Mucosa of stomach (tissue), 1 donor: ENCODE results near the gene HGFAC.

Experiments used
- H3K27me3 ChIP-seq: one replicate; pipeline ENCODE4 v1.7.0; 2013; ENCODE audit warnings: mild to moderate bottlenecking, low read length; ENCODE audit not compliant: control insufficient read depth, insufficient read depth
- H3K36me3 ChIP-seq: one replicate; pipeline ENCODE4 v1.7.0; 2013; ENCODE audit warnings: low read length; ENCODE audit not compliant: control insufficient read depth, insufficient read depth
- H3K4me1 ChIP-seq: one replicate; pipeline ENCODE4 v1.7.0; 2013; ENCODE audit warnings: mild to moderate bottlenecking, low read length; ENCODE audit not compliant: control insufficient read depth, insufficient read depth
- H3K4me3 ChIP-seq: one replicate; pipeline ENCODE4 v1.7.0; 2013; ENCODE audit warnings: low read length
- H3K9ac ChIP-seq: one replicate; pipeline ENCODE4 v1.7.0; 2013; ENCODE audit warnings: mild to moderate bottlenecking, low read length, moderate library complexity
- H3K9me3 ChIP-seq: one replicate; pipeline ENCODE4 v1.7.0; 2013; ENCODE audit warnings: mild to moderate bottlenecking, low read length, moderate library complexity; ENCODE audit not compliant: control insufficient read depth
- donor health status: Pancreatic carcinoma.

HGFAC gene

GRCh38 chr4:3496021-3496420 is 54.3 kb downstream of the HGFAC start:
- Histone ChIP-seq H3K4me3 (no peak overlapping the region), H3K9me3 (no peaks in the 10 kb centered on the region), H3K9ac (no peak overlapping the region), H3K36me3 (no peaks in the 10 kb centered on the region), H3K27me3 (no peaks in the 10 kb centered on the region), H3K4me1 (peaks cover 4% of the 10 kb centered on the region)

GRCh38 chr4:3497095-3497494 is 55.3 kb downstream of the HGFAC start:
- H3K9ac ChIP-seq, result no peak overlapping the region
- H3K4me1 ChIP-seq, result peaks cover 4% of the 10 kb centered on the region
- H3K4me3 ChIP-seq, result no peak overlapping the region
- H3K36me3 ChIP-seq, result no peaks in the 10 kb centered on the region
- no peaks in the 10 kb centered on the region for H3K27me3 ChIP-seq
- no peaks in the 10 kb centered on the region for H3K9me3 ChIP-seq

GRCh38 chr4:3497523-3498389 is 56.0 kb downstream of the HGFAC start:
- H3K4me1 ChIP-seq, result peaks cover 4% of the 10 kb centered on the region
- no peaks in the 10 kb centered on the region for H3K9me3 ChIP-seq
- H3K4me3 ChIP-seq, result no peak overlapping the region
- H3K9ac ChIP-seq, result no peak overlapping the region
- H3K36me3 ChIP-seq, result no peaks in the 10 kb centered on the region
- no peaks in the 10 kb centered on the region for H3K27me3 ChIP-seq

- no peak overlapping the region for H3K4me3 ChIP-seq
- no peaks in the 10 kb centered on the region for H3K36me3 ChIP-seq
- no peak overlapping the region for H3K9ac ChIP-seq
- no peaks in the 10 kb centered on the region for H3K9me3 ChIP-seq
- H3K4me1 ChIP-seq, result peaks cover 4% of the 10 kb centered on the region
- H3K27me3 ChIP-seq, result no peaks in the 10 kb centered on the region
Observed at GRCh38 chr4:3498407-3498806, 56.6 kb downstream of the HGFAC start.
